PC-9 (cell line): Measurements from ENCODE around the gene PITX1. TPM values are rescaled to one million over a fixed set of nuclear protein-coding genes. Genes with fewer than 3 reads are reported as not detected.

Experiments
- BruUV-seq: library from RNA; stranded (reverse); fragments of 400-500 nt; replicated peaks from 2 replicates; lab custom pipeline; 2021; lab: Mats Ljungman, UMichigan
- CTCF ChIA-PET: fragments of 300-600 bp; sonication (Branson Sonifier 250); formaldehyde crosslinking; loops from one replicate; lab custom pipeline; 2022; ENCODE audit warnings: antibody characterized with exemption; lab: Charles Lee
- POLR2A ChIA-PET: fragments of 300-600 bp; sonication (Branson Sonifier 250); formaldehyde crosslinking; loops from one replicate; lab custom pipeline; 2022; ENCODE audit warnings: antibody characterized with exemption; ENCODE audit not compliant: unreplicated experiment; lab: Charles Lee
- DNase-seq, 2 experiments: peaks; one replicate each; pipeline versions ENCODE4 v3.0.0 to v3.0.0-alpha.2; 2015 to 2022; ENCODE audit warnings: mixed read lengths in 1 of 2
- H2AFZ ChIP-seq: fragments of 200-600 bp; sonication (generic); 2 replicates; pipeline ENCODE4 v1.8.1; 2017; ENCODE audit warnings: antibody characterized with exemption
- H3F3A ChIP-seq: fragments of 200-600 bp; sonication (generic); 2 replicates; pipeline ENCODE4 v1.8.1; 2017; ENCODE audit warnings: antibody characterized with exemption, mild to moderate bottlenecking, low read depth; ENCODE audit not compliant: insufficient read depth
- H3K27ac ChIP-seq: fragments of 200-600 bp; sonication (generic); 2 replicates; pipeline ENCODE4 v1.6.1; 2016; ENCODE audit warnings: mixed run types
- H3K27me3 ChIP-seq: fragments of 200-600 bp; sonication (generic); 2 replicates; pipeline ENCODE4 v1.6.1; 2016; ENCODE audit warnings: low read depth, mixed run types; ENCODE audit not compliant: insufficient read depth
- H3K36me3 ChIP-seq: fragments of 200-600 bp; sonication (generic); 2 replicates; pipeline ENCODE4 v1.6.1; 2016; ENCODE audit warnings: low read depth, mixed run types
- H3K4me1 ChIP-seq: fragments of 200-600 bp; sonication (generic); replicated peaks from 2 replicates; pipeline ENCODE4 v1.6.1; 2016; ENCODE audit warnings: mixed run types; ENCODE audit not compliant: insufficient read depth
- H3K4me2 ChIP-seq: fragments of 200-600 bp; sonication (generic); 2 replicates; pipeline ENCODE4 v1.6.1; 2017; ENCODE audit warnings: mixed run types
- H3K4me3 ChIP-seq: fragments of 200-600 bp; sonication (generic); 2 replicates; pipeline ENCODE4 v1.6.1; 2016; ENCODE audit warnings: mixed run types
- H3K79me2 ChIP-seq: fragments of 200-600 bp; sonication (generic); 2 replicates; pipeline ENCODE4 v1.6.1; 2017; ENCODE audit warnings: low read depth, mixed run types
- H3K9me2 ChIP-seq: fragments of 200-600 bp; sonication (generic); 2 replicates; pipeline ENCODE4 v1.8.1; 2017; ENCODE audit warnings: mild to moderate bottlenecking; ENCODE audit not compliant: insufficient read depth
- H3K9me3 ChIP-seq: fragments of 200-600 bp; sonication (generic); 2 replicates; pipeline ENCODE4 v1.8.1; 2016; ENCODE audit warnings: low read depth; ENCODE audit not compliant: insufficient read depth
- H4K20me1 ChIP-seq: fragments of 200-600 bp; sonication (generic); 2 replicates; pipeline ENCODE4 v1.8.1; 2017; ENCODE audit not compliant: insufficient read depth
- CTCF ChIP-seq: fragments of 200-600 bp; sonication (generic); conservative IDR thresholded peaks from 2 replicates; pipeline ENCODE4 v1.6.1; 2017; ENCODE audit warnings: mixed run types, antibody characterized with exemption, mild to moderate bottlenecking, moderate library complexity
- EZH2 ChIP-seq: fragments of 200-600 bp; sonication (generic); IDR thresholded peaks from 2 replicates; pipeline ENCODE4 v1.8.0; 2017; ENCODE audit warnings: antibody characterized with exemption, low read depth
- intact Hi-C: fragments of 100-400 bp; cut with micrococcal nuclease; formaldehyde crosslinking; loops from one replicate; pipeline ENCODE4 v1.10.0; 2022; ENCODE audit not compliant: unreplicated experiment
- total RNA-seq: library from RNA; stranded (reverse); gene quantifications from 2 replicates; pipeline ENCODE4 v1.2.3, GENCODE V29; 2021

The PITX1 gene
- total RNA-seq, 1 experiment from 2014 or later = 27.8 TPM

DNA sequence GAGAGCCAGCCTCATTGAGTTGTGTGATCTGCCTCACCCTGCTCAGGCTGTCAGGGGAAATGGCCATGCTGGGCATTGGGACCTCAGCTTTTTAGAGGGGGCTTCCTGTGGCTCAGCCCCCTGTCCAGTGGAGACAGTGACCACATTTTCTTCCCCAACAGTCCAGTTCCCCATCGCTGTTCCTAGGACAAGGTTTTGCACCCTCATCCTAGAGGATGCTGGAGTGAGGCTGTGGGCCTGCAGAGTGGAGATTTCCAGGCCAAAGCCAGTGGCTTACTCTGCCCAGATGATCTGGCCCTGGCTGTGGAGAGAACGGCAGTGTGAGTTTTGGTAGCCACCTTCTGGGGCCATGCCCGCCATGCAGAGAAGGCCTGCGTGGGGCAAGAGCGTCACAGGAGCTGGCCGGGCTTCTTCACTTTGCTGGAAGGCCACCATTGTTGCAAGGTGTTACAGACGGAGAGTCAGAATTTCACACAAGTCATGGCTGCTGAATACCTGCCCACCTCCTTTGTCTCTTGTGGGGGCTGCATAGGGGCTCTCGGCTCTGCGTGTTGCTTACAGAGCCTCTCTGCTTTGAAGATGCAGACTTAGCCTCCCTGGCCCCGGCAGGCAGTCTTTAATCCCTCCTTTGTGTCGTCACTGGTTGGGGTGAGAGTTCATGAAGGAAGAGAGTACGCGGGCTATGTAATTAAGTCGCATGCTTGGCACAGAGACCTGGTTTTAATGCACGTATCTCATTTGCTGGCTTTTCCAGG lies 35.2 kb upstream of the PITX1 start:
- H3K9me2 ChIP-seq = no peaks in the 10 kb centered on the region
- intact Hi-C loops = loop anchor here (10.0 kb wide), 1 partner anchor 54 kb away; no protein-coding TSS in a partner anchor
- H3K9me3 ChIP-seq = no peaks in the 10 kb centered on the region
- CTCF ChIA-PET = no interaction called here
- H3K27ac ChIP-seq = no peak overlapping the region
- H3K4me1 ChIP-seq = no peaks in the 10 kb centered on the region
- H4K20me1 ChIP-seq = no peaks in the 10 kb centered on the region
- no peak overlapping the region for H2AFZ ChIP-seq
- no peak overlapping the region for H3K4me3 ChIP-seq
- BruUV-seq = no TSS peak
- H3F3A ChIP-seq = no peaks in the 10 kb centered on the region
- TF ChIP-seq CTCF (no peak), EZH2 (no peak)
- H3K27me3 ChIP-seq = no peaks in the 10 kb centered on the region
- no peak overlapping the region for H3K4me2 ChIP-seq
- POLR2A ChIA-PET = no interaction called here
- H3K36me3 ChIP-seq = no peaks in the 10 kb centered on the region
- no peaks in the 10 kb centered on the region for H3K79me2 ChIP-seq
- DNase-seq = no peak

DNA sequence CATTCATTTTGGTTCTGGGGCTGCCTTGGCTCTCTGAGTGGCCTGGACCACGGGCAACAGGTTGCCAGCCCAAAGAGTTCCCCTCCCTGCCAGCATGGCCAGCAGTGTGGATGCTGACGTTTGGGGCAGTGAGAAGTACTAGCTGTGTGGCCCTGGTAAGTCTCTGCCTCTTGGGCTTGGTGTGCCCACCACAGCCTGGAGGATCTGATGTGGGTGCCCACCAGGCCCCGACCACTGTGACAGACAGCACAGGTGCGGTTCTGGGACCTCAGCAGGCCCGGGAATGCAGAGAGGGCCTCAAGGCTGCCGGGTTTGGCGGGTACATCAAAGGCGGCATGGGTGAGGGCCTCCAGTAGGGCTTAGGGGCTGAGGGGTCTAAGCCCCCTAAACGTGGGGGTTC lies 33.6 kb upstream of the PITX1 start:
- intact Hi-C loops = loop anchor here (10.0 kb wide), 1 partner anchor 53 kb away; no protein-coding TSS in a partner anchor
- H3K4me2 ChIP-seq = no peak overlapping the region
- no peaks in the 10 kb centered on the region for H4K20me1 ChIP-seq
- peak in 1 of 2 experiments; percentile 34 for DNase-seq
- H2AFZ ChIP-seq = no peak overlapping the region
- TF ChIP-seq CTCF (no peak), EZH2 (no peak)
- BruUV-seq = no TSS peak
- no peaks in the 10 kb centered on the region for H3K79me2 ChIP-seq
- H3K27me3 ChIP-seq = no peaks in the 10 kb centered on the region
- ChIA-PET CTCF (no interaction called here), POLR2A (no interaction called here)
- H3K36me3 ChIP-seq = no peaks in the 10 kb centered on the region
- H3K4me3 ChIP-seq = no peak overlapping the region
- no peaks in the 10 kb centered on the region for H3F3A ChIP-seq
- H3K27ac ChIP-seq = no peak overlapping the region
- H3K4me1 ChIP-seq = no peaks in the 10 kb centered on the region
- no peaks in the 10 kb centered on the region for H3K9me3 ChIP-seq
- H3K9me2 ChIP-seq = no peaks in the 10 kb centered on the region

DNA sequence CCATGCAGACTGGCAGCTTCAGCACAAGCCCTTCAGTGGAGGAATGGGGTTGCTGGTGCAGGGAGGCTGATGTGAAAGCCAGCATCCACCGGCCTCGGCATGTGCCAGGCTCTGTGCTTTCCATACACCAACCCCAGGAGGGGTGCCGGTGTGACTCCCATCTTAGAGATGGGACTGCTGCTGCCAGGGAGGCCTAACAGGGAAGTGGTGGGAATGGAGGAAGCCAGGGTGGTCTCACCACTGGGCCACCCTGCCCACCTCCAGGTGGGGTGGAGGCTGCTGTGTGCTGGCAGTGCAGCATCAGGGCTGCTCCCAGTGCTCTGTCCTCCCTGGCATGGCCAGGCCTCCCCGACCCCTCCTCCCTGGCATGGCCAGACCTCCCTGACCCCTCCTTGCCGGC lies 32.8 kb upstream of the PITX1 start:
- CTCF ChIA-PET = no interaction called here
- no peak overlapping the region for H2AFZ ChIP-seq
- no peaks in the 10 kb centered on the region for H3K9me2 ChIP-seq
- H3K27me3 ChIP-seq = no peaks in the 10 kb centered on the region
- BruUV-seq = no TSS peak
- H3K27ac ChIP-seq = no peak overlapping the region
- H3K9me3 ChIP-seq = no peaks in the 10 kb centered on the region
- no peak overlapping the region for H3K4me2 ChIP-seq
- H3F3A ChIP-seq = no peaks in the 10 kb centered on the region
- no peak overlapping the region for H3K4me3 ChIP-seq
- H3K79me2 ChIP-seq = no peaks in the 10 kb centered on the region
- POLR2A ChIA-PET = no interaction called here
- TF ChIP-seq EZH2 (no peak), CTCF (no peak)
- no peak for DNase-seq
- H3K4me1 ChIP-seq = no peaks in the 10 kb centered on the region
- intact Hi-C loops = loop anchor here (10.0 kb wide), 1 partner anchor 52 kb away; no protein-coding TSS in a partner anchor
- no peaks in the 10 kb centered on the region for H3K36me3 ChIP-seq
- H4K20me1 ChIP-seq = no peaks in the 10 kb centered on the region
